Vagina (tissue), 2 donors: ENCODE data around the gene CNGB1.

Experiments used
- POLR2AphosphoS5 ChIP-seq, 2 donors: sonication (generic); formaldehyde crosslinking; IDR thresholded peaks; one replicate each; pipeline ENCODE4 v1.9.0; 2017; ENCODE audit warnings: antibody characterized with exemption in 2 of 2, mild to moderate bottlenecking in 2 of 2, low read depth in 1 of 2; ENCODE audit not compliant: insufficient read depth in 1 of 2
- TF ChIP-seq, protein P1 (sequence below), 3 experiments: fragments of 450-650 bp in 2 of 3; fragments of 200-600 bp in 1 of 3; sonication (generic) in 1 of 3; IDR thresholded peaks; one replicate each; pipeline ENCODE4 v1.5.1; 2017 to 2019; ENCODE audit warnings: antibody characterized with exemption in 3 of 3, mild to moderate bottlenecking in 2 of 3, moderate library complexity in 2 of 3

DNA sequence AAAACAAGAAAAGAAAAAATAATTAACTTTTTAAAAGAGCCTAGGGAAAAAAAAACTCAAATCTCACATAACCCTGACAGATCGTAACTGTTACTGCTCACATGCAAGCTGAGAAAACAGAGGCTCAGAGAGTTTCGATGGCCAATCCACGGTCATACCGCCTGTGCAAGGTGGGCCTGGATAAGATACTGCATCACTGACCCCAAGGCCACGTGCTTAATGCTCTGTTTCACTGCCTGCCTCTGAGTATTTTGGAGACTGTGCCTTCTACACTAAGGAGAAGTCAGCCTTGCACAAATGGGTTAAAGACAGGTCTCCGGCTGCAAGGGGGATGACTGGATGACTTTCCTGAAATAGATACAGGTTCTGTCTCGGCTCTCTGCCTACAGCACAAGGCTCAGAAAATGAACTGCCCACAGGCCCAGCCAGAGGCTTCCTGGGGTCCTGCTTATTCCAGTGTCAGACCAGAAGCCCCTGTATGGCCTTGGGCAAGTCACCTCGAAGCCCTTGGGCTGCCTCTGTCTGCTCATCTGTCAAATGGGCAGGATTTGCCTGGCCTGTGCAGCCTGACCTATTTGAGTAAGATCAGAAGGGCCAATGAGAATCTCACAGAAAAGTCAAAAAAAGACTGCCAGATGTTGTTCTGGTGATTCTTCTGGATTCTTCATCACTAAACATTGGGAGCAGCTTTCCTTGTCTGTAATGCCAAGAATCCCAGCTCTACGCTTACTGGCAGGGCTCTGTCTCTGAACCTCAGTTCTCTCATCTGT, 25.8 kb downstream of the CNGB1 start:
- TF ChIP-seq, protein P1, sequence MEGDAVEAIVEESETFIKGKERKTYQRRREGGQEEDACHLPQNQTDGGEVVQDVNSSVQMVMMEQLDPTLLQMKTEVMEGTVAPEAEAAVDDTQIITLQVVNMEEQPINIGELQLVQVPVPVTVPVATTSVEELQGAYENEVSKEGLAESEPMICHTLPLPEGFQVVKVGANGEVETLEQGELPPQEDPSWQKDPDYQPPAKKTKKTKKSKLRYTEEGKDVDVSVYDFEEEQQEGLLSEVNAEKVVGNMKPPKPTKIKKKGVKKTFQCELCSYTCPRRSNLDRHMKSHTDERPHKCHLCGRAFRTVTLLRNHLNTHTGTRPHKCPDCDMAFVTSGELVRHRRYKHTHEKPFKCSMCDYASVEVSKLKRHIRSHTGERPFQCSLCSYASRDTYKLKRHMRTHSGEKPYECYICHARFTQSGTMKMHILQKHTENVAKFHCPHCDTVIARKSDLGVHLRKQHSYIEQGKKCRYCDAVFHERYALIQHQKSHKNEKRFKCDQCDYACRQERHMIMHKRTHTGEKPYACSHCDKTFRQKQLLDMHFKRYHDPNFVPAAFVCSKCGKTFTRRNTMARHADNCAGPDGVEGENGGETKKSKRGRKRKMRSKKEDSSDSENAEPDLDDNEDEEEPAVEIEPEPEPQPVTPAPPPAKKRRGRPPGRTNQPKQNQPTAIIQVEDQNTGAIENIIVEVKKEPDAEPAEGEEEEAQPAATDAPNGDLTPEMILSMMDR (IDR thresholded peaks at IDR 0.05): no peak
- TF ChIP-seq POLR2AphosphoS5 (IDR thresholded peaks at IDR 0.05; ENCODE audit: insufficient read depth in 1 of 2, low read depth in 1 of 2): no peak
